ENCODE data around the gene BATF3.

Gene BATF3

DNA sequence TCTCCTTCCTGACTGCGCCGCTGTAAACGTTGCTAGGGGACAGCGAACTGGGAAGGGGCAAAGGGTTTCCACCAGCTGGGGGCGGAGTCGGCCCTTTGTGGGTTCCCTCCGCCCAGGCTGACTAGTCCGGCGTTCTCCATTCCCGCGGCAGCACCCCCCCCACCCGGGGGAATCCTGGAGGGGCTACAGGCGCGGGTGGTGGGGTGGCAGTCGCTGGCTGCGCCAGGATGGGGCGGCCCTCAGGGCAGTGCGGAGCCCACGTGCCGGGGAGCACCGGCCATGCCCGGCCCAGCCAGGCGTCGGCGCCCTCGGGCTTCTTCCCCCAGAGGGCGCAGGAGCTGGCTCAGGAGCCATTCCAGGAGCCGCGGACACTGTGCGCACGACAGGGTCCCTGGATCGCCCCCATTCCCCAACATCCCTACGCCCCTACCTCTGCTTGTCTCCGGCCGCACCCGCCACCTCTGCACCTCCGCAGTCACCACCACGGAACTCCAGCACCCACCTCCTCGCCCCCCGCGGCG is 476 bp downstream of the BATF3 start:
- TF ChIP-seq, protein P1, sequence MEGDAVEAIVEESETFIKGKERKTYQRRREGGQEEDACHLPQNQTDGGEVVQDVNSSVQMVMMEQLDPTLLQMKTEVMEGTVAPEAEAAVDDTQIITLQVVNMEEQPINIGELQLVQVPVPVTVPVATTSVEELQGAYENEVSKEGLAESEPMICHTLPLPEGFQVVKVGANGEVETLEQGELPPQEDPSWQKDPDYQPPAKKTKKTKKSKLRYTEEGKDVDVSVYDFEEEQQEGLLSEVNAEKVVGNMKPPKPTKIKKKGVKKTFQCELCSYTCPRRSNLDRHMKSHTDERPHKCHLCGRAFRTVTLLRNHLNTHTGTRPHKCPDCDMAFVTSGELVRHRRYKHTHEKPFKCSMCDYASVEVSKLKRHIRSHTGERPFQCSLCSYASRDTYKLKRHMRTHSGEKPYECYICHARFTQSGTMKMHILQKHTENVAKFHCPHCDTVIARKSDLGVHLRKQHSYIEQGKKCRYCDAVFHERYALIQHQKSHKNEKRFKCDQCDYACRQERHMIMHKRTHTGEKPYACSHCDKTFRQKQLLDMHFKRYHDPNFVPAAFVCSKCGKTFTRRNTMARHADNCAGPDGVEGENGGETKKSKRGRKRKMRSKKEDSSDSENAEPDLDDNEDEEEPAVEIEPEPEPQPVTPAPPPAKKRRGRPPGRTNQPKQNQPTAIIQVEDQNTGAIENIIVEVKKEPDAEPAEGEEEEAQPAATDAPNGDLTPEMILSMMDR (IDR thresholded peaks at IDR 0.05; ENCODE audit: low read depth, low read length) = peak; percentile 47
- DNase-seq (ENCODE audit: low read depth, low spot score) = peak; percentile 24
- peak overlapping the region; percentile 39 for H3K4me3 ChIP-seq (ENCODE audit: low read depth, low read length)
- in situ Hi-C loops (cut with HindIII; ENCODE audit: low sequenced_read_pairs) = no loop called here

DNA sequence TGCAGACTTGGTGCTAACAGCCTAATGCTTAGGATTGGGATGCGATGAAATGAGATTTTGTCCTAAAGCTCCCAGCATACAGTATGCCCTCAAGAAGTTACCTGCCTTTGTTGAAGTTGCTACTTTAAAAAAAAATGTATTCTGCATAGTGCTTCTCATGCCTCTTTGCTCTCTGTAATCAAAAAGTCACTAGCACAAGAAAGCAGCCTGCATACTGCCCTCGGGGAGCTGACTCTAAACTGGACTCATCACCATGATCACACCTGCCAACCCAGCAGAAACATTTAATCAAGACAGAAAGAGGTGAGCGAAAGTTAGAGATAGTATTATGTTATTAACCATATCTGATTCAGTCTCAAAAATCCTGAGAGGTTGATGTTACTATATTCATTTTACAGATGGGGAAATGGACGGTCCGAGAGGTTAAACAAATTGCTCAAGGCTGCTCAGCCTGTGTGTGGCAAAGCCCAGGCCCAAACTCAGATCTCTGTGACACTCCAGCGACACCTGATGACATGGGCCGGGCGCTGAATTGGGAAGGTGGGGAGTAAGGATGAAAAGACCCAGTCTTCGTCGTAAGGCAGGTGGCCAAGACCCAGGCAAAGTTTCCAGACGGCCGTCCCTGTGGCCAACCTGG is 1.1 kb downstream of the BATF3 start:
- DNase-seq (ENCODE audit: low read depth, low spot score) = no peak
- in situ Hi-C loops (cut with HindIII; ENCODE audit: low sequenced_read_pairs) = no loop called here
- TF ChIP-seq, protein P1 (IDR thresholded peaks at IDR 0.05; ENCODE audit: low read depth, low read length) = no peak
- H3K4me3 ChIP-seq (ENCODE audit: low read depth, low read length) = no peak overlapping the region

DNA sequence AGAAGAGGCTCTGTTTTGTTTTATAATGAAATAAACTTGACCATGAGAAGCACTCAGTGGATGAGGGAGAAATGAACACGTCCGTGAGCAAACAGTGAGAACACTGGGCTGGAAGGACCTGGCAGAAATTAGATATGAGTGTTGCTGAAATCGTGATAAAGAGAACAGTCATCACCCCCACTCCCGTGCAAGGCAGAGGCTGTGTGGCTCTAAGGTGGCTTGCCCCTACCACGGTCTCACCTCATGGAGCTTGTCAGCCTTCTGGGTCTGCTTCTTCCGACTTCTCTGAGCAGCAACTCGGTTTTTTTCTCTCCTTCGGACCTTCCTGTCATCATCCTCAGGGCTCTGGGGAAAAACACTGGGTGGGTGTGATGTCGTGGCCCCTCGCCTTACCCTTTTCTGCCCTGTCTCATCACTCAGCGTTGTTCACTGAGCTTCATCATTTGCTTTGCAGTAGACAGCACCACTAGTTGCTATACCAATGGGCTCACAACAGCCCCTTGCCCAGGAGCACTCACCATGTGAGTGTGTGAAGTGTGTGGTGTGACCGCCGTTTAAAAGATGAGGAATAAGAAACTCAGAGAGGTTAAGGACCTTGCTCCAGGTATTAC is 2.8 kb downstream of the BATF3 start:
- in situ Hi-C loops (cut with HindIII; ENCODE audit: low sequenced_read_pairs) = no loop called here
- H3K4me3 ChIP-seq (ENCODE audit: low read depth, low read length) = no peak overlapping the region
- TF ChIP-seq, protein P1 (IDR thresholded peaks at IDR 0.05; ENCODE audit: low read depth, low read length) = no peak
- no peak for DNase-seq (ENCODE audit: low read depth, low spot score)

DNA sequence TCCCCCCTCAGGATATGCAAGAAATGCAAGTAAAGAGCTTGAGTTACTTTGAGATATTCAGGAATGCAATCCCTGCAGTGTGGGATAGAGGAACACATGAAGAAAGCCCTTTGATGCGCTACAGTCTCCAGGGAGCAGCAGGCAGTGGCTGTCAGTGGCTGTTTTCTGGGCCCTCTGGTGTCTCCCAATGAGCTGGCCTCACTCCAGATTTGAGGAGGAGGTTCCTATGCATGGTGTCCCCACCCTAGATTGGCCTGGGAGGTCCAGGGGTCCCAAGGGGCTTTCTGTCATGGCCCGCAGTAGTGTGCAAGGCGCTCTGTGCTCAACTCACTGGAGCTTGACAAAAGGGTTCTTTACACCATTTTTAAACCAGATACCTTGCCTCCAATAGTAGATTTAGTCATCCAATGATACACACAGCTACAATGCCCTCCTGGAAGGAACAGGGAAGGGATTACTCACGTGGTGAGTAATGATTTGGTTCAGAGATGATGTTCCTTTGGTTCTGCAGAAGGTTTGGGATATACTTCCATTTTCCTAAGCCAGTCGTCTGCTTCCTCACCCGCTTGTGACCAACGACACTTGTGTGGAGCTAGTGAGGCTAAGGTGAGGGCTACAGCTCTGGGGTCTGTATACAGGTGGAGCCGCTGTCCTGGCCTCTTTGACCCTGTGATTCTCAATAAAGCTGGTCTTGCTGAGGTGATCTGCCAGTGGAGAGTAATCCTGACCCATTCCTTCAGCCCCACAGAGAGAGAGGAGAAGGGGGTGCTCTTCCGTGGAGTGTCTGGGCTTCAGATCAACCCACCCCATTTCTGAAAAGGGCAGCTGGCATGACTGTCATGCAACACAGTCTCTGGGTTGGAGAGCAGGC is 6.6 kb downstream of the BATF3 start:
- in situ Hi-C loops (cut with HindIII; ENCODE audit: low sequenced_read_pairs) = no loop called here
- DNase-seq (ENCODE audit: low read depth, low spot score) = no peak
- H3K4me3 ChIP-seq (ENCODE audit: low read depth, low read length) = no peak overlapping the region
- TF ChIP-seq, protein P1 (IDR thresholded peaks at IDR 0.05; ENCODE audit: low read depth, low read length) = no peak

DNA sequence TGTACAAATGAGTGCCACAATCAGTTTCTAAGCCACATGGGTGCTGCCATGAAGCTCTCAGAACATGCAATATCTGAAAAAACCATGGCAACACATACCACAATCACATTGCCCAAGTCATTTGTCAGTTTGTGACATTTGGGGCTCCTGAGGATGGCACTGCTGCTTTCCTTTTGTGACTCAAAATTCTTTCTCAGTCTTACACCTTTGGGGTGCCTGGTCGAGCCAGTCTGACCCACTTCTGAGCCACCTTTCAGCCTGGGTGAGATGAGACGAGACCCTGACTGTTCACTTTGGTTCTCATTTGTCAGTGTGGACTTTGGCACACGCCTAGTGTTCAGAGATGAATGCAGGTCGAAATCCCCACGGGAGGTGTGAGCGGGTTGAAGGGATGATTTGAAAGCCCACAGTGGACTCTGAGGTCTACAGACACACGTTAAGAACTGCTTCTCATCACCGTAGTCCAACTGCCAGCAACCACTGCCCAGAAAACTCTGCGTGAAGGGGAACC is 8.0 kb downstream of the BATF3 start:
- DNase-seq (ENCODE audit: low read depth, low spot score) = no peak
- in situ Hi-C loops (cut with HindIII; ENCODE audit: low sequenced_read_pairs) = no loop called here
- TF ChIP-seq, protein P1 (IDR thresholded peaks at IDR 0.05; ENCODE audit: low read depth, low read length) = no peak
- H3K4me3 ChIP-seq (ENCODE audit: low read depth, low read length) = no peak overlapping the region

DNA sequence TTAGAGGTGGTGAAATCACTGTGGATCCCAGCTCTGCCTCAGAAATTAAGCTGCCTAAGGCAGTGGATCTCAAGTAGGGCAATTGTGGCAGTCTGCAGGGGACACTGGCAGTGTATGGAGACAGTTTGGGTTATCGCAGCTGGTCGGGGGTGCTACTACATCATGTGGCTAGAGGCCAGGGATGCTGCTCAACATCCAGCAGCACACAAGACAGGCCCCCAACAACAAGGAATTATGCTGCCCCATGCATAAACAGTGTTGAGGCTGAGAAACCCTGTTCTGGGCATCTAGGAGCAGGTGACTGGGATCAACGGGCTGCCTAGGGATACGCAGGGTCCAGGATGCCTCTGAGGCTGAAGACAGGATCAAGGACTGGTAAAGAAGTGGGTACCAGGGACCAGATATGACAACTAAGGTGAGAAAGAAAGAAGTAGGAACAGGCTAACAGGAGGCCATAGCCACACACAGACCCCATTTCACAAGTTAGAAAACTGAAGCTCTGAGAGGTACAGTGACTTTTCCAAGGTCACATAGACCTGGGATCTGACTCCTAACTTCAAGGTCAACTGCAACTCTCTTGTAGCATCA is 8.7 kb downstream of the BATF3 start:
- in situ Hi-C loops (cut with HindIII; ENCODE audit: low sequenced_read_pairs) = no loop called here
- no peak for DNase-seq (ENCODE audit: low read depth, low spot score)
- TF ChIP-seq, protein P1 (IDR thresholded peaks at IDR 0.05; ENCODE audit: low read depth, low read length) = no peak

More for the DNA sequence above, 8.7 kb downstream of the BATF3 start:
- H3K4me3 ChIP-seq (ENCODE audit: low read depth, low read length) = no peak overlapping the region

Data from astrocyte of the spinal cord (primary cell).